Panc1 (cell line): ENCODE measurements around the gene SLC12A7. TPM values are rescaled to one million over a fixed set of nuclear protein-coding genes. Genes with fewer than 3 reads are reported as not detected.

Experiments used
- ATAC-seq: fragments of 200-7000 bp; cut with Tn5 transposase; 2 replicates; pipeline ENCODE4 v1.9.1; 2020; ENCODE audit warnings: mild to moderate bottlenecking, moderate library complexity
- BruUV-seq: library from RNA; stranded (reverse); fragments of 400-500 nt; replicated peaks from 2 replicates; lab custom pipeline; 2021; lab: Mats Ljungman, UMichigan
- CTCF ChIA-PET: fragments of 300-600 bp; sonication (Branson Sonifier 250); formaldehyde crosslinking; loops from one replicate; lab custom pipeline; 2022; ENCODE audit warnings: antibody characterized with exemption; lab: Charles Lee
- POLR2A ChIA-PET: fragments of 300-600 bp; sonication (Branson Sonifier 250); formaldehyde crosslinking; loops from one replicate; lab custom pipeline; 2022; ENCODE audit warnings: antibody characterized with exemption; lab: Charles Lee
- DNase-seq: peaks from one replicate; pipeline ENCODE4 v3.0.0-alpha.2; 2010; ENCODE audit warnings: low read depth, low spot score
- H3K27ac ChIP-seq: 2 replicates; pipeline ENCODE4 v1.5.1; 2011; ENCODE audit warnings: mild to moderate bottlenecking, low read length, inconsistent platforms
- H3K27me3 ChIP-seq: fragments of 200-500 bp; sonication (Bioruptor generic); 2 replicates; pipeline ENCODE4 v1.6.0; 2014; ENCODE audit warnings: low read length, inconsistent platforms; ENCODE audit not compliant: control insufficient read depth, insufficient read depth
- H3K36me3 ChIP-seq: fragments of 200-500 bp; sonication (Bioruptor generic); 2 replicates; pipeline ENCODE4 v1.5.1; 2014; ENCODE audit warnings: inconsistent platforms, mild to moderate bottlenecking, low read length, moderate library complexity; ENCODE audit not compliant: control insufficient read depth, insufficient read depth
- H3K4me1 ChIP-seq: 2 replicates; pipeline ENCODE4 v1.5.1; 2011; ENCODE audit warnings: inconsistent platforms, mild to moderate bottlenecking, low read length, moderate library complexity; ENCODE audit not compliant: control insufficient read depth, insufficient read depth
- H3K4me3 ChIP-seq, 2 experiments: 2 replicates each; pipeline ENCODE4 v1.5.1; 2011 to 2012; ENCODE audit warnings: low read depth in 2 of 2, low read length in 2 of 2, mild to moderate bottlenecking in 2 of 2, inconsistent platforms in 1 of 2, moderate library complexity in 1 of 2
- H3K9me3 ChIP-seq: fragments of 200-500 bp; sonication (Bioruptor generic); 2 replicates; pipeline ENCODE4 v1.5.1; 2014; ENCODE audit warnings: low read depth, mild to moderate bottlenecking, inconsistent platforms, low read length, moderate library complexity; ENCODE audit not compliant: control insufficient read depth, insufficient read depth
- POLR2AphosphoS5 ChIP-seq: IDR thresholded peaks from 2 replicates; pipeline ENCODE4 v1.6.1; 2012; ENCODE audit warnings: mild to moderate bottlenecking, low read depth, low read length, moderate library complexity
- SIN3A ChIP-seq: IDR thresholded peaks from 2 replicates; pipeline ENCODE4 v1.6.1; 2012; ENCODE audit warnings: low read depth, mild to moderate bottlenecking, low read length, moderate library complexity, borderline replicate concordance; ENCODE audit not compliant: insufficient read depth
- TCF7L2 ChIP-seq: IDR thresholded peaks from 2 replicates; pipeline ENCODE4 v1.6.1; 2011; ENCODE audit warnings: mild to moderate bottlenecking, low read depth, low read length, inconsistent platforms
- in situ Hi-C: cut with HindIII; loops from 2 replicates; pipeline ENCODE4 v1.10.0; 2016; ENCODE audit warnings: low sequenced_read_pairs, low pct_unique_long_range_greater_than_20kb
- intact Hi-C: fragments of 100-400 bp; cut with micrococcal nuclease; formaldehyde crosslinking; loops from one replicate; pipeline ENCODE4 v1.10.0; 2022; ENCODE audit not compliant: unreplicated experiment
- total RNA-seq: library from RNA; stranded (reverse); gene quantifications from one replicate; pipeline ENCODE4 v1.2.1, GENCODE V29; 2021; ENCODE audit not compliant: unreplicated experiment
- TF ChIP-seq, protein P1 (sequence below): fragments of 450-650 bp; IDR thresholded peaks from 2 replicates; pipeline ENCODE4 v1.5.1; 2017; ENCODE audit warnings: mild to moderate bottlenecking
- TF ChIP-seq, protein P2 (sequence below), 2 experiments: IDR thresholded peaks; 2 replicates each; pipeline ENCODE4 v1.6.1; 2011 to 2012; ENCODE audit warnings: low read depth in 2 of 2, control low read depth in 1 of 2, low read length in 1 of 2, mild to moderate bottlenecking in 1 of 2, moderate library complexity in 1 of 2; ENCODE audit not compliant: insufficient read depth in 1 of 2

The SLC12A7 gene
- total RNA-seq, 1 experiment from 2014 or later, result 297 TPM

DNA sequence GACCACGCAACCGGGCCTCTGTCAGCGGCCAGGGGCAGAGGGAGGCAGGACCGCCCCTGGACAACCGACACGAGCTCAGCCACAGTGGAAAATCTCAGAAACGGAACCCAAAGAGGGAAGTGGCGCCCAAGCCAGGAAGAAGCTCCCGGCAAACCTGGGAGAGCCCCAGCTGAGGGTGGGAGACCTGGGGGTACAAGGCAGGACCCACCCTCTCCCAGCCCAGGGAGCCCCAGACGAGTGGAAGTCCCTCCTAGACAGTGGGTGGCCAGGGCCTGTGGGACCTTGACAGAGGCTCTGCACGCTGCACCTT, 3.0 kb downstream of the SLC12A7 start:
- POLR2A ChIA-PET, result no interaction called here
- DNase-seq, result no peak
- H3K4me3 ChIP-seq, result peak overlapping the region; percentile 78 to 90
- H3K27me3 ChIP-seq, result no peaks in the 10 kb centered on the region
- CTCF ChIA-PET, result no interaction called here
- ATAC-seq, result no peak
- intact Hi-C loops (no loop called here), in situ Hi-C loops (no loop called here)
- no peaks in the 10 kb centered on the region for H3K9me3 ChIP-seq
- H3K4me1 ChIP-seq, result peaks cover 57% of the 10 kb centered on the region
- no peaks in the 10 kb centered on the region for H3K36me3 ChIP-seq
- no TSS peak for BruUV-seq
- peak overlapping the region; percentile 100 for H3K27ac ChIP-seq
- 0 out of 2 replicates have a peak, but pooled peaks have one; percentile 45 for TF ChIP-seq SIN3A
- TF ChIP-seq, protein P1, sequence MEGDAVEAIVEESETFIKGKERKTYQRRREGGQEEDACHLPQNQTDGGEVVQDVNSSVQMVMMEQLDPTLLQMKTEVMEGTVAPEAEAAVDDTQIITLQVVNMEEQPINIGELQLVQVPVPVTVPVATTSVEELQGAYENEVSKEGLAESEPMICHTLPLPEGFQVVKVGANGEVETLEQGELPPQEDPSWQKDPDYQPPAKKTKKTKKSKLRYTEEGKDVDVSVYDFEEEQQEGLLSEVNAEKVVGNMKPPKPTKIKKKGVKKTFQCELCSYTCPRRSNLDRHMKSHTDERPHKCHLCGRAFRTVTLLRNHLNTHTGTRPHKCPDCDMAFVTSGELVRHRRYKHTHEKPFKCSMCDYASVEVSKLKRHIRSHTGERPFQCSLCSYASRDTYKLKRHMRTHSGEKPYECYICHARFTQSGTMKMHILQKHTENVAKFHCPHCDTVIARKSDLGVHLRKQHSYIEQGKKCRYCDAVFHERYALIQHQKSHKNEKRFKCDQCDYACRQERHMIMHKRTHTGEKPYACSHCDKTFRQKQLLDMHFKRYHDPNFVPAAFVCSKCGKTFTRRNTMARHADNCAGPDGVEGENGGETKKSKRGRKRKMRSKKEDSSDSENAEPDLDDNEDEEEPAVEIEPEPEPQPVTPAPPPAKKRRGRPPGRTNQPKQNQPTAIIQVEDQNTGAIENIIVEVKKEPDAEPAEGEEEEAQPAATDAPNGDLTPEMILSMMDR, result no peak

DNA sequence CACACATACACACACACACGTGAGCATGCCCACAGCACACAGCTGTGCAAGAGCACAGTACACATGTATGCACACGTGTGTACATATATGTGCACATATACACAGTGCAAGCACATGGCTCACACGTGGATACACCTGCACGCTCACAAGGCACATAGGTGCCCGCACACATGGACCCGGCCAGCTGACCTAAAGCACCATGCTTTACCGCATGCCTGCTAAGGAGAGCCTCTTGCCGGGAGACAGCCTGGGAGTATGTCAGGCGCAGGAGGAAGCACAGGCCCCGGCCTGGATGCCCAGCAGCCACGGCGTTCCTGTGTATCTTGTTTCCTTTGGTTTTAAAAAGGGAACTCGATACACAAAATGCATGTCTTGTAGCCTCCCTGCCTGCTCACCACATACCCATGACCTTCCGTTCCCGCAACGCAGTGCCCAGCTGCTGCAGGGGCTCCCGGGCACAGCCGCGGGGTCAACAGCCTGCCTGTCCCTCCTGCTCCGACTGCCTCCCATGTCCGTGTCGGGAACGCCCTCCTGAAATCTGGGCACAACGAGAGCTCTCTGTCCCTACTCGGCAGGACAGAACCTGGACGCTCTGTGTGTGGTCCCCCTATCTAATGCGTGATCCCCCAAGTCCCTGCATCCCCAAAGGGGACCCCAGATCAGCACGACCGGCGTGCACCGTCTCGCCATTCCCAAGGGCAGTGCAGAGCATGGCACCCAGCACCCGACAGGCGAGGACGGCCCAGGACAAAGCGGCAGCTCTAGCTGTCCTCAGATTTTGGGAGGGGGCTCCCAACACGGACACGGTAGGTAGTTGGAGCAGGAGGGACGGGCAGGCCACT, 3.6 kb downstream of the SLC12A7 start:
- in situ Hi-C loops, result no loop called here
- Histone ChIP-seq H3K27ac (peak overlapping the region; percentile 100), H3K4me3 (peak overlapping the region; percentile 78 to 90), H3K36me3 (no peaks in the 10 kb centered on the region), H3K9me3 (no peaks in the 10 kb centered on the region), H3K4me1 (peaks cover 58% of the 10 kb centered on the region), H3K27me3 (no peaks in the 10 kb centered on the region)
- CTCF ChIA-PET, result no interaction called here
- DNase-seq (no peak), ATAC-seq (no peak)
- TF ChIP-seq TCF7L2 (no peak), SIN3A (peak; percentile 25; the same call in 1 of the 2 replicates), POLR2AphosphoS5 (peak; percentile 33; the same call in 1 of the 2 replicates)
- TF ChIP-seq, protein P1, result no peak
- TF ChIP-seq, protein P2, sequence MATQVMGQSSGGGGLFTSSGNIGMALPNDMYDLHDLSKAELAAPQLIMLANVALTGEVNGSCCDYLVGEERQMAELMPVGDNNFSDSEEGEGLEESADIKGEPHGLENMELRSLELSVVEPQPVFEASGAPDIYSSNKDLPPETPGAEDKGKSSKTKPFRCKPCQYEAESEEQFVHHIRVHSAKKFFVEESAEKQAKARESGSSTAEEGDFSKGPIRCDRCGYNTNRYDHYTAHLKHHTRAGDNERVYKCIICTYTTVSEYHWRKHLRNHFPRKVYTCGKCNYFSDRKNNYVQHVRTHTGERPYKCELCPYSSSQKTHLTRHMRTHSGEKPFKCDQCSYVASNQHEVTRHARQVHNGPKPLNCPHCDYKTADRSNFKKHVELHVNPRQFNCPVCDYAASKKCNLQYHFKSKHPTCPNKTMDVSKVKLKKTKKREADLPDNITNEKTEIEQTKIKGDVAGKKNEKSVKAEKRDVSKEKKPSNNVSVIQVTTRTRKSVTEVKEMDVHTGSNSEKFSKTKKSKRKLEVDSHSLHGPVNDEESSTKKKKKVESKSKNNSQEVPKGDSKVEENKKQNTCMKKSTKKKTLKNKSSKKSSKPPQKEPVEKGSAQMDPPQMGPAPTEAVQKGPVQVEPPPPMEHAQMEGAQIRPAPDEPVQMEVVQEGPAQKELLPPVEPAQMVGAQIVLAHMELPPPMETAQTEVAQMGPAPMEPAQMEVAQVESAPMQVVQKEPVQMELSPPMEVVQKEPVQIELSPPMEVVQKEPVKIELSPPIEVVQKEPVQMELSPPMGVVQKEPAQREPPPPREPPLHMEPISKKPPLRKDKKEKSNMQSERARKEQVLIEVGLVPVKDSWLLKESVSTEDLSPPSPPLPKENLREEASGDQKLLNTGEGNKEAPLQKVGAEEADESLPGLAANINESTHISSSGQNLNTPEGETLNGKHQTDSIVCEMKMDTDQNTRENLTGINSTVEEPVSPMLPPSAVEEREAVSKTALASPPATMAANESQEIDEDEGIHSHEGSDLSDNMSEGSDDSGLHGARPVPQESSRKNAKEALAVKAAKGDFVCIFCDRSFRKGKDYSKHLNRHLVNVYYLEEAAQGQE (IDR thresholded peaks at IDR 0.05; ENCODE audit: insufficient read depth in 1 of 2, low read depth in 2 of 2, low read length in 1 of 2), result no peak
- intact Hi-C loops, result no loop called here
- BruUV-seq, result no TSS peak
- POLR2A ChIA-PET, result no interaction called here
